NOMO-1 (cell line): ENCODE data around the gene ZNF609.

Source experiments
- DNase-seq, 2 experiments: peaks; one replicate each; lab custom pipeline; 2025; ENCODE audit not compliant: unreplicated experiment in 2 of 2; lab: John Stamatoyannopoulos, UW

Gene ZNF609

GRCh38 chr15:64460206-64460723 lies at the start of gene ZNF609:
Gene ZNF609 (plus strand): TSS chr15:64460578. CDS start chr15:64499420, 38,842 bp downstream.
- peak; percentile 69 to 74 for DNase-seq

- DNase-seq, result no peak
Measured at GRCh38 chr15:64412216-64412615, 48.2 kb upstream of the ZNF609 start.

- DNase-seq, result no peak
Measured at GRCh38 chr15:64422697-64423096, 37.7 kb upstream of the ZNF609 start.

- DNase-seq, result peak in 1 of 2 experiments; percentile 22
Measured at GRCh38 chr15:64423970-64424369, 36.4 kb upstream of the ZNF609 start.

- no peak for DNase-seq
Measured at GRCh38 chr15:64425221-64425620, 35.2 kb upstream of the ZNF609 start.

- no peak for DNase-seq
Measured at GRCh38 chr15:64426845-64427465, 33.4 kb upstream of the ZNF609 start.

- no peak for DNase-seq
Measured at GRCh38 chr15:64429448-64429847, 30.9 kb upstream of the ZNF609 start.

GRCh38 chr15:64430000-64430735 lies 30.2 kb upstream of the ZNF609 start:
- DNase-seq, result peak; percentile 71 to 92

- no peak for DNase-seq
Measured at GRCh38 chr15:64437982-64438381, 22.4 kb upstream of the ZNF609 start.

GRCh38 chr15:64438653-64439447 lies 21.5 kb upstream of the ZNF609 start:
- no peak for DNase-seq

GRCh38 chr15:64441852-64442251 lies 18.5 kb upstream of the ZNF609 start:
- no peak for DNase-seq

GRCh38 chr15:64443016-64443415 lies 17.4 kb upstream of the ZNF609 start:
- no peak for DNase-seq

- DNase-seq, result peak in 1 of 2 experiments; percentile 21
Measured at GRCh38 chr15:64443747-64444621, 16.4 kb upstream of the ZNF609 start.

GRCh38 chr15:64444836-64445235 lies 15.5 kb upstream of the ZNF609 start:
- DNase-seq, result no peak

- DNase-seq, result peak; percentile 69 to 84
Measured at GRCh38 chr15:64447536-64448315, 12.7 kb upstream of the ZNF609 start.

GRCh38 chr15:64452988-64453688 lies 7.2 kb upstream of the ZNF609 start:
- no peak for DNase-seq

GRCh38 chr15:64453689-64454037 lies 6.7 kb upstream of the ZNF609 start:
- DNase-seq, result no peak

- no peak for DNase-seq
Measured at GRCh38 chr15:64454282-64454681, 6.1 kb upstream of the ZNF609 start.

- peak; percentile 41 to 85 for DNase-seq
Measured at GRCh38 chr15:64455961-64456371, 4.4 kb upstream of the ZNF609 start.
